Breast epithelium (tissue), 4 donors: Measurements from ENCODE around the gene DACT2. TPM values are rescaled to one million over a fixed set of nuclear protein-coding genes. Genes with fewer than 3 reads are reported as not detected.

Experiments
- DNase-seq, 2 donors: peaks; one replicate each; pipeline ENCODE4 v3.0.0-alpha.2; 2019; ENCODE audit warnings: low spot score in 2 of 2
- H3K27ac ChIP-seq, 2 donors: fragments of 200-600 bp; sonication (generic) in 1 of 2; one replicate each; pipeline ENCODE4 v1.5.1; 2016 to 2019; ENCODE audit warnings: mild to moderate bottlenecking in 1 of 2
- H3K27me3 ChIP-seq, 2 donors: fragments of 200-600 bp; sonication (generic) in 1 of 2; one replicate each; pipeline versions ENCODE4 v1.5.1 to v1.6.0; 2017 to 2019; ENCODE audit warnings: control low read depth in 1 of 2, mild to moderate bottlenecking in 1 of 2
- H3K36me3 ChIP-seq: fragments of 200-600 bp; one replicate; pipeline ENCODE4 v1.5.1; 2019
- H3K4me1 ChIP-seq, 2 donors: fragments of 200-600 bp; sonication (generic); one replicate each; pipeline ENCODE4 v1.5.1; 2016 to 2019; ENCODE audit warnings: control low read depth in 1 of 2
- H3K4me3 ChIP-seq, 3 donors: fragments of 200-600 bp; sonication (generic); 1 replicate in 2 of 3; 2 replicates in 1 of 3; pipeline ENCODE4 v1.5.1; 2016 to 2019; ENCODE audit warnings: mild to moderate bottlenecking in 3 of 3, moderate library complexity in 2 of 3
- H3K9me3 ChIP-seq, 2 donors: fragments of 200-600 bp; sonication (generic) in 1 of 2; one replicate each; pipeline ENCODE4 v1.5.1; 2016 to 2019; ENCODE audit warnings: control low read depth in 1 of 2
- CTCF ChIP-seq, 3 donors: fragments of 450-650 bp; IDR thresholded peaks; one replicate each; pipeline ENCODE4 v1.5.1; 2016 to 2017; ENCODE audit warnings: antibody characterized with exemption in 3 of 3, mild to moderate bottlenecking in 3 of 3, moderate library complexity in 3 of 3
- POLR2A ChIP-seq: fragments of 450-650 bp; IDR thresholded peaks from one replicate; pipeline ENCODE4 v1.6.1; 2016; ENCODE audit warnings: antibody characterized with exemption, mild to moderate bottlenecking, moderate library complexity
- POLR2AphosphoS5 ChIP-seq, 3 donors: sonication (generic); formaldehyde crosslinking; IDR thresholded peaks; one replicate each; pipeline ENCODE4 v1.6.1; 2017; ENCODE audit warnings: antibody characterized with exemption in 3 of 3
- intact Hi-C: fragments of 100-400 bp; cut with DNase I; formaldehyde crosslinking; loops from one replicate; pipeline ENCODE4 v1.15.1; 2023; ENCODE audit warnings: low total_unique reads
- total RNA-seq, 3 donors: library from RNA; depleted of rRNA; stranded (reverse); fragments of >200 nt; gene quantifications; one replicate each; pipeline ENCODE4 v1.1.0, GENCODE V29; 2016

DACT2 gene
- total RNA-seq, 3 donors from 2014 or later, result 0.32 to 1.0 TPM; not detected in 1

GRCh38 chr6:168352096-168352495 is 32.5 kb upstream of the DACT2 start:
- Histone ChIP-seq H3K4me3 (no peak overlapping the region), H3K36me3 (no peaks in the 10 kb centered on the region)
- intact Hi-C loops, result no loop called here

DNA sequence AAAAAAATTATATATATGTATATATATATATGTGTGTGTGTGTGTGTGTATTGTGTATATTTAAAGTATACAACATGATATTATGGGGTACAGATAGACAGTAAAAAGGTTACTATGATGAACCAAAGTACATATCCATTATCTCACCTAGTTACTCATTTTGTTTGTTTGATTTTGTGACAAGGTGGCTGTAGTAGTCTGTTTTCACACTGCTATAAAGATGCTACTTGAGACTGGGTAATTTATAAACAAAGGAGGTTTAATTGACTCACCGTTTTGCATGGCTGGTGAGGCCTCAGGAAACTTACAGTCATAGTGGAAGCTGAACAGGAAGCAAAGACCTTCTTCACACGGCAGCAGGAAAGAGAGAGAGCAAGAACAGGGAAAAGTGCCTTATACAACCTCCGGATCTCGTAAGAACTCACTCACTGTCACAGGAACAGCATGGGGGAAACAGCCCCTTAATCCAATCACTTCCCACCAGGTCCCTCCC is 30.2 kb upstream of the DACT2 start:
- Histone ChIP-seq H3K36me3 (no peaks in the 10 kb centered on the region), H3K9me3 (peaks cover 4% of the 10 kb centered on the region in 2 donors), H3K27me3 (peaks cover 0 to 10% of the 10 kb centered on the region in 2 donors), H3K4me3 (no peak overlapping the region), H3K27ac (no peak overlapping the region), H3K4me1 (no peaks in the 10 kb centered on the region)
- no peak for DNase-seq
- intact Hi-C loops, result no loop called here
- TF ChIP-seq POLR2A, result no peak
- no peak for TF ChIP-seq CTCF (IDR thresholded peaks at IDR 0.05)
- TF ChIP-seq POLR2AphosphoS5 (IDR thresholded peaks at IDR 0.05), result no peak

More at GRCh38 chr6:168352096-168352495, 32.5 kb upstream of the DACT2 start:
- no peak for DNase-seq
- H3K9me3 ChIP-seq, result peaks cover 4% of the 10 kb centered on the region in 2 donors
- H3K27me3 ChIP-seq, result peaks cover 0 to 2% of the 10 kb centered on the region in 2 donors
- TF ChIP-seq CTCF (IDR thresholded peaks at IDR 0.05), result no peak
- TF ChIP-seq POLR2A, result no peak
- TF ChIP-seq POLR2AphosphoS5 (IDR thresholded peaks at IDR 0.05), result no peak
- no peak overlapping the region for H3K27ac ChIP-seq
- peaks cover 0 to 4% of the 10 kb centered on the region in 2 donors for H3K4me1 ChIP-seq

- Histone ChIP-seq H3K27ac (no peak overlapping the region), H3K9me3 (peaks cover 4% of the 10 kb centered on the region in 2 donors), H3K36me3 (no peaks in the 10 kb centered on the region), H3K4me3 (no peak overlapping the region), H3K4me1 (no peaks in the 10 kb centered on the region), H3K27me3 (peaks cover 0 to 10% of the 10 kb centered on the region in 2 donors)
- intact Hi-C loops, result no loop called here
- no peak for DNase-seq
- no peak for TF ChIP-seq POLR2AphosphoS5 (IDR thresholded peaks at IDR 0.05)
- TF ChIP-seq POLR2A, result no peak
- TF ChIP-seq CTCF (IDR thresholded peaks at IDR 0.05), result no peak
Measured at GRCh38 chr6:168348186-168348585, 28.6 kb upstream of the DACT2 start.

DNA sequence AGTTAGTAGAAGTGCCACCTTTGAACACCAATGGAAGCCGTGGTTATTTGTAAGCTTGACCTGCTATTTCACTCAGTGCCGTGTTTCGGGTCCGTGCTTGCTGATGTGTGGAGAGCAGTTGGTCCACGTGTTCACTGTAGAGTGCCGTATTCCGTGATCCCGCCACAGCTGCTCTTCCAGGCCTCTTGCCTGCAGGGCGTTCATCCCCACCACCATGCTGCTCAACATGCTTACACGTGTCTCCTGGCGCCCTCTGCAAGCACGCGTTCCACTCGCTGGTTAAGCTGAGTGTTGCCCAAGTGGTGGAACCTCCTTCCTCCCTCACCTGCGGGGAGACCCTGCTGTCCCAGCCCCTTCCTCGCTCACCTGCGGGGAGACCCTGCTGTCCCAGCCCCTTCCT is 28.0 kb upstream of the DACT2 start:
- TF ChIP-seq POLR2AphosphoS5 (IDR thresholded peaks at IDR 0.05) (no peak), CTCF (IDR thresholded peaks at IDR 0.05) (no peak), POLR2A (no peak)
- H3K36me3 ChIP-seq, result no peaks in the 10 kb centered on the region
- H3K9me3 ChIP-seq, result peaks cover 4% of the 10 kb centered on the region in 2 donors
- no peak overlapping the region for H3K4me3 ChIP-seq
- no peak for DNase-seq
- H3K4me1 ChIP-seq, result no peaks in the 10 kb centered on the region
- peaks cover 0 to 10% of the 10 kb centered on the region in 2 donors for H3K27me3 ChIP-seq
- intact Hi-C loops, result no loop called here
- no peak overlapping the region for H3K27ac ChIP-seq

DNA sequence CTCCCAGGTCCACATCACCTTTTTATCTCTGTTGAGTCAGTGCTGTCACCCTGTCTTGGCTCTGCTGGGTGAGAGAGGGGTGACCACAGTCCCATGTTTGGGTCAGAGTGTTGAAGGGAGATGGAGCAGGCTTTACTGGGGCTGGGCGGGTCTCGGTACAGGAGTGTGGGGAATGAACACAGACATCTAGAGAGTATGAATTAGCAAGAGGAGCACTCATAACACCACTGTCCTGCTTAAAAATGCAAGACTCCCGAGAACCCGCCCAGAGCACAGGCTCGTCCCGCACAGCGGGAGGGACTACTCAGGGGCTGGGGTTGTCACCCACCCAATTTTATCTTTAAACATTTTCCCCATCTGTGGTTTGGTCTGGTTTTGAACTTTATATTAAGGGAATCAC is 27.5 kb upstream of the DACT2 start:
- Histone ChIP-seq H3K27ac (no peak overlapping the region), H3K36me3 (no peaks in the 10 kb centered on the region), H3K9me3 (peaks cover 1 to 2% of the 10 kb centered on the region in 2 donors), H3K27me3 (peaks cover 0 to 10% of the 10 kb centered on the region in 2 donors), H3K4me3 (no peak overlapping the region), H3K4me1 (no peaks in the 10 kb centered on the region)
- TF ChIP-seq CTCF (IDR thresholded peaks at IDR 0.05) (no peak), POLR2AphosphoS5 (IDR thresholded peaks at IDR 0.05) (no peak), POLR2A (no peak)
- intact Hi-C loops, result no loop called here
- no peak for DNase-seq
